Activated T-cell treated with anti-CD3 and anti-CD28 coated beads for 48 hours (primary cell): ENCODE results near the gene PCNX4.
"Not testable (repeated sequence)": the region's sequence is repeated elsewhere in the genome, so short reads cannot be mapped to it uniquely, and the experiment has no call there.

ENCODE experiments used
- DNase-seq: peaks from one replicate; pipeline ENCODE4 v3.0.0-alpha.2; 2020; ENCODE audit warnings: low read depth

Gene PCNX4

DNA sequence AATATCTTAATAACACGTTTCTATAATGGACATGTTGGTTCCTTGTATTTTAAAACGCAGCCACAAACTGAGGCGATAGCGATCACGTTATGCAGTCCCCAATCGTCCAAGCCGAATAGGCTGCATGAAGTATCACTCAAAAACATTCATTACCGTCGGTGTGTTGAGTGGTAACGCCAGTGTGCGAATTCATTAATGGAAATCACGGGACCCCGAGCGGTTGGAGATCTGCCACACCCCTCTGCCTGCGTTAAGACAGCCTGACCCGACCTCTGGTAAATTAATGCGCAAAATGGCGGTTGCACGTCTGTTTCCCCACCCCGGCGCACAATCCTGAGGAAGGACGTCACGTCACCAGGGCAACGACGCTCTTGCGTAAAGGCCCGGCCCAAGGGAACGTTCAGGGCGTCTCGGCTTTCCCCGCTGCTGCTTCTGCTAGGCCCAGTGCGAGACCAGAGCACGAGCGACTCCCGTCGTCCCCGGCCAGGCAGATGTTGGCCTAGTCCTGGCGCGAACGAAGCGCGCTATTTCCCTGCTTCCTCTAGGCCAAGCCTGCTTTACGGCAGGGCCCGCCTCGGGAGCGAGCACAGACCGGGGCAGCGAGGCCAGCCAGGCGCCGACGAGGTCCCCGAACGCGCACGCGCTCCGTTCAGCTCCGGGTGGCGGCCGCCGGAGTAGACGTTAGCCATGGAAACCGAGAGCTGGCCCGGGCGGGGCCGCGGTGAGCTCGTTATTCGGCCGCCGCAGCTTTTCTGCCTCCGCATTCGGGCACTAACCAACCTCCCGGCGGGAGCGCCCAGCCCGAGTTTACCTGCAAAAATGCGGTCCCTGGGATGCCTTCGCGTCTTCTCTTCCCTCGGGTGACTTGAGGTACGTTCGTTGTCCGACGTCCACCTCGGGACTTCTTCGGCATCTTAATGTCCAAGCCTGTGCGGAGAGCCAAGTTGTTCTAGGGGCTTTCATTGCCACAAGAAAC lies at the start of gene PCNX4:
PCNX4 (plus strand) TSS at position 374 of the 976 bp plus-strand sequence. CDS start 15,716 bp downstream, outside the sequence.
- DNase-seq, result peak; percentile 86

DNA sequence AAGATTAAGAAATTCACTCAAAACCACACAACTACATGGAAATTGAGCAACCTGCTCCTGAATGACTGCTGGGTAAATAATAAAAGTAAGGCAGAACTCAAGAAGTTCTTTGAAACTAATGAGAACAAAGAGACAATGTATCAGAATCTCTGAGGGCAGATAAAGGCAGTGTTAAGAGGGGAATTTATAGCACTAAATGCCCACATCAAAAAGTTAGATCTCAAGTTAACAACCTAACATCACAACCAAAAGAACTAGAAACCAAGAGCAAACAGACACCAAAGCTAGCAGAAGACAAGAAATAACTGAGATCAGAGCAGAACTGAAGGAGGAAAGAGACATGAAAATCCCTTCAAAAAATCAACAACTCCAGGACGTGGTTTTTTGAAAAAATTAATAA lies 43.7 kb upstream of the PCNX4 start:
- DNase-seq, result not testable (repeated sequence)

DNA sequence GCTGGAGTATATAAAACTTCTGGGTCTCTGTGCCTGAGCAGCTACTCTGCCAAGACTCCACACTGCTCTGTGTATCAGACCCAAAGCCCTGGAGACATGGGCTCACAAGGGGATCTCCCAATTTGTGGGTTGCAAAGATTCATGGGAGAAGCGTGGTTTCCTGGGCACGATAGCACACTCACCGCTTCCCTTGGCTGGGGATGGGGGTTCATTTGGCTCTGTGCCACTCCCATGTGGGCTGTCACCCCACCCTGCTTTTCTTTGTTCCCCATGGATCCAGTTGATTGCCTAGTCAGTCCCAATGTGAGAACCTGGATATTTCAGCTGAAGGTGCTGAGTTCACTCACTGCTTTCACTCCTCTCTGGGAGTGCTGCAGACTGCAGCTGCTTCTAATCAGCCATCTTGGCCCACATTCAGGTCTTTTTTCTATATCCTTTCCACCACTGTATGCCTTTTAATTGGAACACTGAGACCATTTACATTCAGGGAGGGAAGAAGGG lies 40.0 kb upstream of the PCNX4 start:
- DNase-seq, result peak; percentile 1

DNA sequence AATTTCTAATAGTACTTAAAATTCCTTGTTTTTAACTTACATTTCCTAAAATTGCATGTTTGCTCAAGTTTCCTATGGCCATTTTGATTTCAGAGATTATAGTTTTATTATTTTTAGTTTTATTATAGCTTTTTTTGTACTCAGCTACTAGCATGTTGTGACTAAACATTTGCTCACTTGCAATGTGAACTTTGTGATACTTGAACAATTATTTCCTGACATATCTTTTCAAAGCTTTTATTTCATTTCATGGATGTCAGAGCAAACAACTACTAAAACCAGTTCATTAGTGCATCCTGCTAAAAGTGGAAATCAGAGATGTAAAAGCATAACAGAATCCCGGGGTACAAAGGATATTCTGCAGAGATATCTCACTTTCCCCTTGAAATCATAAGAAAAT lies 33.6 kb upstream of the PCNX4 start:
- no peak for DNase-seq

DNA sequence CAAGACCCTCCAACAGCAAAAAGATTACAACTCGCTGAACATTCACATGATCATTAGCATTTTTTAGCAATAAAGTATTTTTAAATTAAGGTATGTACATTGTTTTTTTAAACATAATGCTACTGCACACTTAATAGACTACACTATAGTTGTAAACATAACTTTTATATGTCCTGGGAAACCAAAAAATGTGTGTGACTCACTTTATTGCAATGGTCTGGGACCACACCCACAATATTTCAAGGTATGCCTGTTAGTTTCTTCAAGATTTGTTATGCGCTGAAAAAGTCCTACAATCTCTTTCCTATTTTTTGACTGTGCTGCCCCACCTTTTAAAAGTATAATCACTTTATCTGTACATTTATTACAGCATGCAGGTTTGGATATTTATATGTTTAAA lies 30.4 kb upstream of the PCNX4 start:
- DNase-seq, result no peak

DNA sequence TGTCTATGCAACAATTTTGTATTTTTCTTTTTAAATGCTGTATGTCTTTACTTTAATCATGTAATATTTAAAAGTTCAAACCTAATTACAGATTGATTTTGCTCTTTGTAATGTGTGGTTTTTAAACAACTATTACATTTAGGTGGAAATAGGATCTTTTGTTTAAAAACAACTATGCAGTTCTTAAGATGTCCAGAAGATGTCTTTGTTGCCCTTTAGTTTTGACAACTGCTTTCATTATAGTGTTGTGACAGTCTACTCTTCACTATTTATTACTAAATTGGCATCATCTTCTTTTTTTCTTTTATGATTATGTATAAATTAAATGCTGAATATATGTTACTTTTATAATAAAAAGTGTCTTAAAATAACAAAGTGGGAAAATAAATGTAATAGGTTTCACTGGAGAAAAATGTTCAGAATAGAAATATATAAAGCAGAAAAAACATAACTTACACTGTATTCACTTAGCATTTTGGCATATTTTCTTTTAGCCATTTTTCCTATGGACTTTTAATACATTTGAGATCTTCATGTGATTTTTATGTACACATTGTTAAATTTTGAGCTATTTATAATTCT lies 27.1 kb upstream of the PCNX4 start:
- DNase-seq, result no peak

DNA sequence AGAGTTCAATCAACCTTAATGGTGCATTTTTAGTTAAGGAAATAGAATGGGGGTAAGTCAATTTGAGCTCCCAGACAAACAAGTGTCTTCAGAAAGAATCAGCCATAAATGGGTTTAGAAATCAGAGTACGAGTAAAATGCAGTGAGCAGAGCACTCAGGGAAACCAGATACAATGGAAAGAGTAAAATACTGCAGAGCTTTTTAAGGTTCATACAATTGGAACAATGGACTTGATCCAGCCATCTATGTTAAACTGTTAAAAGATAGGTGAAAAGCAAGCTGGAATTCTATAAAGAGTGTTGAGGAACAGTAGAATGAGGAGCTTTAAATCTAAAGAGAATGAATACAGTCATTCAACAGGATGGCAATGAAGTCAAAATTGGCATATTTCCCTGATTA lies 23.8 kb upstream of the PCNX4 start:
- DNase-seq, result no peak

DNA sequence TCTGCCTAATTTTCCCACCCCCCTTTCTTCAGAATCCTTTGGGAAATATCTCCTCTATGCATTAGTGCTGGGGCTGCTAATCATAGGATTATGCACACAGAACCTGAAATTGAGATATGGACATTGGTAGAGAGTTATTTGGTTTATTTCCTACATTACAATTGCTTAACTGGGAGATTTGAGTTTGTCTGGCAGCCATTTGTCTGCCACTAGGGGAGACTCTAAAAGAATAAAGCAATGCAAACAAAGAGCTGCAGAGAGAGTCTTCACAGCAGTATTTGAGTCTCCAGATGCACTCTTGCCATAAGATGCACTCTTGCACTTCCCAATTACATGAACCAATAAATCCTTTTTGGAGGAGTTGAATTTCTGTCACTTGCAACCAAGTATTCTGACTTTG lies 12.0 kb upstream of the PCNX4 start:
- no peak for DNase-seq

DNA sequence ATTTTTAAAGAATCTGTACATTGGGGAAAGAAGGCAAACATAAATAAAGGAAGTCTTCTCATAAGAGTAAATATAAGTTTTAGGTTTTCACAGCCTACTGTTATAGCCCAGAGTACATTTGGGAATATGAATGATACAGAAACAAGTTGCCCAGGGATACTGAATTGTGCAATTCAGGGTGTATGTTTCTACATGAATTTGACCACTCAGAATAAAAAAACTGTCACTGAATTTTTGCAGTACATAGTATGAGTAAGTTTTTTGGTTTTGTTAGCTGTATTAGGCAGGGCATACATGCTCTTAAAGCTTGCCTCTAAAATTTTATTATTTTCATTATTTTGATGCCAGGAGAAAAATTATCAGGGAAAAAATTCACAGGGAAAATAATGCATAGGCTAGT lies 6.6 kb upstream of the PCNX4 start:
- no peak for DNase-seq

DNA sequence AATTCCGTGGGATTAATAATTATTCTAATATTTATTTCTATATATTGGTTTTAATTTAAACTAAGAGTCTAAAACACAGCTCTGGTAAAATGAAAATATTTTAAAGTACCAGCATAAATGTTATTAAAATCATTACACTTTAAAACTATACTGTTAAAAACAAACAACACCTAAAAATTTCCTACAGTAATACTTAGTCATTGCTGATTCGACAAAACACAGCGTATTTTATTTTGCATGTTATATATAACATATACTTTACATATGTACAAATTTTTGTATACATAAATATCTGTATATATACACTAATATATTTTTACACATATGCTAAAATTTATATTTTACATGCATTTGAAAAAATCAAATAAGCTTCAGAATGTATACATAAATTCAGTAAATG lies 6.0 kb upstream of the PCNX4 start:
- no peak for DNase-seq

DNA sequence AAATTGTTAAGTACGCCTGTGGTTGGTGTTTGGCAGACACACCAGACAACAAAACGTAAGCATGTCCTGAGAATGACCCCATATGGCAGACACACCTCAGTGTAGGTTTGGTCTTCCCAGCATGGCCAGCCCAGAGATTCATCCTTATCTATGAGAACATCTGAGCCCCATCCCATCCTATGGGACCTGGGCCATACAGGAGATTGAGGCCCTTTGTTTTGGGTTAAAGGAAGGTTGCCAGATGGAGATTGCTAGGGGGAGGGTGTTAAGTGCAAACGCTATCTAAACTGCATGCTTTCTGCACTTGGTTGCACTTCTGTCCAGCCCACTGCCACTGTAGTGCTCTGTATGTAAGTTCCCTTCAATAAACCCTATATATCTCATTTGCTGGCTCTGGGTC lies 4.1 kb upstream of the PCNX4 start:
- no peak for DNase-seq

DNA sequence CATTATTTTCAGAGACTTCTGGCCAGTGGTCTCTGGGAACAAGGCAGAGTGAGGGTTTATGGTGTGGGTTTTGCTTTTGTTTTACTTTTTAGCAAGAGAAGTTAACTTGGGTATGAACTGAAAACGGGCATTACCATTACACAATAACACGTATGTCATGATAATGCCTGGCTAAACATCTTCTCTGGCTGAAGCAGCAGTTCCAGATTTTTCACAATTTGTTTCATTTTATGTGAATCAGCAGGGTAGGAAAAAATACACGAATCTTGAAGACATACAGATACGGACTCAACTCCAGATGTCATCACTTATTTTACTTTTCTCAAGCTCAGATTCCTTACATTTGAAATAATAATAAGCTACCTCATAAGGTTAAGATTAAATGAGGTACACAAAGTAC lies 2.5 kb upstream of the PCNX4 start:
- no peak for DNase-seq

DNA sequence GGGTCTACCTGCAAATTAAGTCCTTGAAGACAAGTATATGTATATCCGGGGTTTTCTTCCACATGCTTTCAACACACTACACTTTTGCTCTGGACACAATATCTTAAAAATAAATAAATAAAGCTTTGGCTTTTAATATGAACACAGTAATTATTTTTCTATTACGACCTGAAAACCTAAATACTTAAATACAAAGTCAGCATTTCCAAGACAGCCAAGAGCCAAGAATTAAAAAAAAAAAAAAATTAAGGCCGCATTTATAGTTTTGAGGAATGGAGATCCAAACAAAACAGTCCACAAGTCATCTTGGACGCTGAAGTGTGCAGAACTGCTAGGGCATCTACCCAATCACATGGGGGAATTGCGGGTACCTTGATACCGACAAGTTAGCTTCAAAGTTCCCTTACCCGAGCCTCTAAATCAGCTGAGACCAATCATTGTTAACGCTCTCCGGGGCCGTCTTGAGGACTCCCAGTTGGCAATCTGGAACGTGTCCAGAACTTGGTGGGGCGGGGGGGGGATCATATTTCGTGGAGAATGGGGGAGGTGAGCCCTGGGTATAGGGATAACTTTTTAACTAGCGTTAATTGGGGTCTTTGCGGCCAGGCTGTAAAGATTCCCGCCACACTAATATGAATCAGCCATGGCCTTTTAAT lies 731 bp upstream of the PCNX4 start:
- DNase-seq, result no peak

DNA sequence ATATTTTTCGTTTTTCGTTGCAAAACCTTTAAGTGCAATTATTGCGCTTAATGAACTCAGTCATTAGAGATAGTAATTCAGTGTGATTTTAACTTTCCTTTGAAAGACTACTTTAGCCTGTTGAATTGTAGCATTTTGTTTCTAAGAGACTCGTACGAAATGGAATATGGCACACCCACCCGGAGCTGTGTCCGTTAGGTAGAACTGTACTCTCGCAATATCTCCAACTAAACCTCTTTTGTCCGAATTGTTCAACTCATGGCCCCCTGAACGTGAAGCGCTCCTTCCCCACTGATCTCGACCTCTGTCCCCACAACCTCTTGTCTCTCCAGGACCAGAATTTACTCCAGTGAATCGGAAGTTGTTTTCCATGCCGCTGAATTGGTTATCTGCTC lies 800 bp downstream of the PCNX4 start:
- no peak for DNase-seq

DNA sequence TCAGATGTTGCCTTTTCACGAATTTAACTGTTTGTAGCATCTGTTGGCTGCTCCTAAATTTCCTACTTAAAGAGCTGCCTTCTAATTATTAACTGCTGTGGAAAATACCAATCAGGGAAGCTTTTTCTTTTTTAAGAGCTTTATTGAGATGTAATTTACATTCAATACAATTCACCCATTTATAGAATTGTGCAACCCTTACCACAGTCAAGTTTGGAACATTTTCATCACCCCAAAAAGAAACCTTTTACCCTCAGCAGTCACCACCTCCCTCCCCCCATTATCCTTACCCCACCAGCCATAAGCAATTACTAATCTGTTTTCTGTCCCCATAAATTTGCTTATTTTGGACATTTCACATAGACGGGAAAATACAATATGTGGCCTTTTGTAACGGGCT lies 1.4 kb downstream of the PCNX4 start:
- DNase-seq, result no peak

DNA sequence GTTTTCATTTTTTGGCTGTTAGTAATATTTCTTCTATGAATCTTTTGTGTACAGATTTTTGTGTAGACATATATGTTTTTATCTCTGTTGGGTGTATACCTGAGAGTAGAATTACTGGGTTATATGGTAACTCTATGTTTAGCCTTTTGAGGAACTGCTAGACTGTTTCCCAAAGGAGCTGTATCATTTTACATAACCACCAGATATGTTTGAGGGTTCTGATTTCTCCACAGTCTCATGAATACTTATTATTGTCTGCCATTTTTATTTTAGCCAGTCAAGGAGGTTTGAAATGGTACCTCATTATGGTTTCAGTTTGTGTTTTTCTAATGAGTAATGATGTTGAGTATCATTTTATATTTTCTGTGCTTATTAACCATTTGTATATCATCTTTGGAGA lies 1.9 kb downstream of the PCNX4 start:
- no peak for DNase-seq

DNA sequence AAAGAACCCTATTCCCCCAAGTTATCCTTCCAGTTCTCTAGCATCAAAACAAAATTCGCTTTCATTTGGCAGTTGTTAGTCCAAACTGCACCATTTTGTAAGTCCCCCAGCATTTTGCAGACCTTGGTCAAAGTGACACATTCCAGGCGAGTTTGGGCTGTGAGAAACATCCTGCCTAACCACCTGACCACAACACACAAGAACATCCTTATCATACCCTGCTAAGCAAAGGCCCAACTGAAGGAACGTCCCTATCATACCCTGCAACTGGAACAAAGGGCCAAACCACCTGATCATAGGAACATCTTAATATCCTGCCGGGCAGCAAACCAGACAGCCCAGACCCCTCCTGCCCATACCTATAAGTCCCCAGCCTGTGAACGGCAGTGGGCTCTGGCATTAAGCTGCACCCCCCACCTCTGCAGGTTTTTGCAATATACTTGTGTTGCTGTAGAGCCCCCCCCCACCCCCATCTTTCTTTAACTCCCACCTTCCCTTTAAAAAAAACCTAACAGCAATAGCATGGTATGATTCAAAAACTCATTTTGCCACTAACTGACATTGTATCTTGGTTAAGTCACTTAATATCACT lies 2.7 kb downstream of the PCNX4 start:
- DNase-seq, result no peak

DNA sequence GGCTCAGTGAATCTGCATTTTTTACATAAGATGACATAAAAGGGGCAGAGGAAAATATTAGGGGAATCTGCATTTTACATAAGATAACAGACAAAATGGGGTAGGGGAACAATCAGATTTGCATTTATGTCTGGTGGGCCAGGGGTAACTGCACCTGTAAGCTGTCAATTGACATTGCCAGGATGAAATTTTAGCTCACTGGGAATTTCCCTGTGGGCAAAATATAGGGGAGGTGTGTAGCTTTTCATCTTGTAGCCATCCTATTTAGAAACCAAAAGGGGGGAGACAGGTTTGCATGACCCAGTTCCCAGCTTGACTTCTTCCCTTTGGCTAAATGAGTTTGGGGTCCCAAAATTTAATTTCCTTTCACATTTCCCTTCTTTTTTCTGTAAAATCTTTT lies 3.5 kb downstream of the PCNX4 start:
- DNase-seq, result no peak

DNA sequence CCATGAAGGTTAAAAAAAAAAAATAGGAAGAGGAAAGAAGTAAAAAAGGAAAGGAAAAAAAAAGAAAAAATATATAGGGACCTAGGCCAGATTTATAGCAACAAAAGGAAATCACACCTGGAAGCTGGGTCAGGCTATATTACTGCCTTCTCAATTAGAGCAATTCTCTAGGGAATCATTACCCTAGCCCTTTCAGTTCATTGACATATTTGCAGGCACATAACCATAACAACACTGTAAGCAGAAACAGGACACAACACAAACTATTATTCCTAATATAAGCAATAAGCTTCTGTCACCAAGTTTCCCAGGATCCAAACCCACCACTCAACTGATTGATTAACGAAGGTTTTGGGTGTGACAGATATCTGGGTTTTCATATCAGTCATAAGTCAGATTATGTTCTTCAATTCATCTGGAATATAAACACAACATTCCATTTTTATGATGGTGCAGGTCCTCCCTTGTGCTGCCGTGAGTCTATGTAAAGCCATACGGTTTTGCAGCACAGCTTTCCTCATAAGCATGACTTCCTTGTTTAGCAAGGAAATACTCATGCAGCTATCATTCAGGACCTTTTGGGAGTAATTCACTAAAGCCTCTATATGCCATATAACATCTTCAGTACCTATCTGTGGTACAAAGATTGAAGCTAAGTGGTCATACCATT lies 4.2 kb downstream of the PCNX4 start:
- no peak for DNase-seq

DNA sequence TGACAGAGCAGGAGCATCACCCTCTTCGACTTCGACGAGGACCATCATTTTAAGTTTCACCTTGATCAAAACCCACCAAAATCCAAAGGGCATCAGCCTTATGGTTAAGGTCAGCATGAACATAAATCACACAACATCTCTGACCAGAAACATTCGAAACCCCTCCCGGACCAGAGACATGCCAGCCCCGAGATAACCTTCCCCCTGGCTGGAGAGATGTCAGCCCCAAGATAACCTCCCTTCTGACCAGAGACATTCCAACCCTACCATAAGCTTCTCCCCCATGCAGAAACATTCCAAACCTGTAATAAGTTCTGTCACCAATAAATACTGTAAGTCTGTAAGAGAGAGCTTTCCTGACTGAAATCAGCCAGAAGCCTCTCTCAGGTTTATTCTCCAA lies 6.3 kb downstream of the PCNX4 start:
- DNase-seq, result no peak

DNA sequence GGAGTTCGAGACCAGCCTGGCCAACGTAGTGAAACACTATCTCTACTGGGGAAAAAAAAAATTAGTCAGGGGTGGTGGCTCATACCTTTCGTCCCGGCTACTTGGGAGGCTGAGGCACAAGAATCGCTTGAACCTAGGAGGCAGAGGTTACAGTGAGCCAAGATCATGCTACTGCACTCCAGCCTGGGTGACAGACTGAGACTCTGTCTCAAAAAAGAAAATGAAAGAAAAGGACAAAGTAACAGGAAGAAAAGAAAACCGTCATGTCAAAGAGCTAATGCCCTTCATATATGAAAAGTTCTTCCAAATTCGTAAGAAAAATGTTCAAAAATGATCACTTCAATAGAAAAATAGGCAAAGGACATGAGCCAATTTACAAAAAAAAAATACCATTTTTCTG lies 8.1 kb downstream of the PCNX4 start:
- not testable (repeated sequence) for DNase-seq

DNA sequence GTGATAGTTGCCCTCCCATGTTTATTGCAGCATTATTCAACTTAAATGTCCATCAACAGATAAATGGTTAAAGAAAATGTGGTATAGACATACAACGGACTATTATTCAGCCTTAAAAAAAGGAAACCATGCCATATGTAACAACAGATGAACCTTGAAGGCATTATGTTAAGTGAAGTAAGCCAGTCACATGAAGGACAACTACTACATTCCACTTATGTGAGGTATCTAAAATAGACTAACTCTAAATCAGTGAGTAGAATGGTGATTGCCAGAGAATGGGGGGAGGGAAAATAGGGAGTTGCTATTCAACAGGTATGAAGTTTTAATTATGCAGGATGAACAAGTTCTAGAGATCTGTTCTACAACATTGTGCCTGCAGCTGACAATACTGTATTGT lies 10.1 kb downstream of the PCNX4 start:
- DNase-seq, result no peak
